Liver (tissue), 3 donors: Measurements from ENCODE around the gene YPEL2.

Experiments used
- CTCF ChIP-seq: fragments of 150-350 bp; IDR thresholded peaks from 2 replicates; pipeline ENCODE4 v1.5.1; 2017; ENCODE audit warnings: improper control_type of control experiment, low read depth, low read length; ENCODE audit not compliant: missing input control
- FOXA1 ChIP-seq: IDR thresholded peaks from 2 replicates; pipeline ENCODE4 v1.6.1; 2016; ENCODE audit warnings: antibody characterized with exemption
- HNF4A ChIP-seq, 2 donors: conservative IDR thresholded peaks; 2 replicates each; pipeline ENCODE4 v1.6.1; 2016; ENCODE audit warnings: antibody characterized with exemption in 2 of 2, mild to moderate bottlenecking in 2 of 2
- HNF4G ChIP-seq: IDR thresholded peaks from 2 replicates; pipeline ENCODE4 v1.6.1; 2016; ENCODE audit warnings: antibody characterized with exemption
- MAX ChIP-seq: IDR thresholded peaks from 2 replicates; pipeline ENCODE4 v1.6.1; 2016; ENCODE audit warnings: antibody characterized with exemption
- REST ChIP-seq: IDR thresholded peaks from 2 replicates; pipeline ENCODE4 v1.6.1; 2016; ENCODE audit warnings: antibody characterized with exemption, mild to moderate bottlenecking
- TAF1 ChIP-seq: conservative IDR thresholded peaks from 2 replicates; pipeline ENCODE4 v1.6.1; 2016; ENCODE audit warnings: antibody characterized with exemption, mild to moderate bottlenecking
- YY1 ChIP-seq: IDR thresholded peaks from 2 replicates; pipeline ENCODE4 v1.6.1; 2016; ENCODE audit warnings: antibody characterized with exemption, mild to moderate bottlenecking
- donor health status: healthy.
- donor health status: healthy.

- TF ChIP-seq CTCF (no peak), FOXA1 (no peak), TAF1 (no peak), REST (no peak), MAX (no peak), HNF4G (no peak), HNF4A (conservative IDR thresholded peaks at IDR 0.05) (no peak), YY1 (no peak)
Measured at GRCh38 chr17:59327981-59328290, 3.5 kb upstream of the YPEL2 start.
